HCT116 (cell line): Measurements from ENCODE around the gene KANK2. TPM values are rescaled to one million over a fixed set of nuclear protein-coding genes. Genes with fewer than 3 reads are reported as not detected.
"Not testable (repeated sequence)": the region's sequence is repeated elsewhere in the genome, so short reads cannot be mapped to it uniquely, and the experiment has no call there.

Experiments
- ATAC-seq: fragments of 200-7000 bp; cut with Tn5 transposase; 2 replicates; pipeline ENCODE4 v1.9.1; 2020; ENCODE audit warnings: mild to moderate bottlenecking, moderate library complexity
- BruUV-seq: library from RNA; stranded (reverse); fragments of 400-500 nt; replicated peaks from 2 replicates; lab custom pipeline; 2021; lab: Mats Ljungman, UMichigan
- CTCF ChIA-PET: fragments of 300-600 bp; sonication (Branson Sonifier 250); formaldehyde crosslinking; loops from one replicate; lab custom pipeline; 2021; ENCODE audit warnings: antibody characterized with exemption; lab: Charles Lee
- POLR2A ChIA-PET: fragments of 300-600, 350-600 bp; sonication (Branson Sonifier 250); formaldehyde crosslinking; loops from one replicate; lab custom pipeline; 2021; ENCODE audit warnings: antibody characterized with exemption; lab: Charles Lee
- RAD21 ChIA-PET, 2 experiments: fragments of 300-600 bp; sonication (Branson Sonifier 250); formaldehyde crosslinking; loops; one replicate each; lab custom pipeline; 2023; ENCODE audit warnings: low total read pairs in 2 of 2; ENCODE audit not compliant: uncharacterized antibody in 2 of 2, unreplicated experiment in 2 of 2, low non-redundant PET in 1 of 2; lab: Charles Lee
- DNase-seq: peaks from one replicate; pipeline ENCODE4 v3.0.0-alpha.2; 2010; ENCODE audit warnings: low read depth, low spot score
- H2AFZ ChIP-seq: fragments of 200-600 bp; shearing (Covaris generic), sonication (generic); 2 replicates; pipeline ENCODE4 v1.6.1; 2017; ENCODE audit warnings: low read depth, mixed run types, mixed read lengths, antibody characterized with exemption, low read length; ENCODE audit not compliant: poor library complexity, severe bottlenecking
- H3K27ac ChIP-seq: 2 replicates; pipeline ENCODE4 v1.5.1; 2012; ENCODE audit warnings: low read depth, low read length
- H3K27me3 ChIP-seq: fragments of 200-600 bp; sonication (generic); 2 replicates; pipeline ENCODE4 v1.6.1; 2016; ENCODE audit warnings: mixed run types, low read length, mixed read lengths; ENCODE audit not compliant: insufficient read depth
- H3K36me3 ChIP-seq, 2 experiments: fragments of 200-500 bp in 1 of 2; fragments of 200-600 bp in 1 of 2; sonication (Bioruptor generic) in 1 of 2; sonication (generic) in 1 of 2; 2 replicates each; pipeline versions ENCODE4 v1.5.1 to v1.6.1; 2014 to 2016; ENCODE audit warnings: low read length in 2 of 2, inconsistent platforms in 1 of 2, mixed read lengths in 1 of 2, mixed run types in 1 of 2; ENCODE audit not compliant: insufficient read depth in 2 of 2, control insufficient read depth in 1 of 2
- H3K4me1 ChIP-seq, 2 experiments: fragments of 200-600 bp in 1 of 2; sonication (generic) in 1 of 2; 2 replicates each; pipeline versions ENCODE4 v1.5.1 to v1.6.1; 2012 to 2017; ENCODE audit warnings: low read length in 2 of 2, inconsistent platforms in 1 of 2, mild to moderate bottlenecking in 1 of 2, mixed read lengths in 1 of 2, mixed run types in 1 of 2, moderate library complexity in 1 of 2; ENCODE audit not compliant: insufficient read depth in 2 of 2, control insufficient read depth in 1 of 2
- H3K4me2 ChIP-seq: fragments of 200-600 bp; sonication (generic); 2 replicates; pipeline ENCODE4 v1.6.1; 2017; ENCODE audit warnings: mixed run types, low read length, mixed read lengths
- H3K4me3 ChIP-seq, 2 experiments: fragments of 200-600 bp in 1 of 2; sonication (generic) in 1 of 2; replicated peaks in 1 of 2; 2 replicates each; pipeline ENCODE4 v1.5.1; 2011 to 2016; ENCODE audit warnings: low read length in 2 of 2, control low read depth in 1 of 2, low read depth in 1 of 2, mild to moderate bottlenecking in 1 of 2, mixed read lengths in 1 of 2, mixed run types in 1 of 2
- H3K79me2 ChIP-seq: fragments of 200-600 bp; sonication (generic); 2 replicates; pipeline ENCODE4 v1.6.1; 2017; ENCODE audit warnings: mild to moderate bottlenecking, mixed run types, low read length, moderate library complexity, mixed read lengths; ENCODE audit not compliant: insufficient read depth
- H3K9ac ChIP-seq: fragments of 200-600 bp; sonication (generic); 2 replicates; pipeline ENCODE4 v1.6.1; 2016; ENCODE audit warnings: low read length, mixed read lengths
- H3K9me2 ChIP-seq: fragments of 200-600 bp; sonication (generic), shearing (Covaris generic); 2 replicates; pipeline ENCODE4 v1.6.1; 2017; ENCODE audit warnings: mixed run types, mild to moderate bottlenecking, moderate library complexity; ENCODE audit not compliant: insufficient read depth
- H3K9me3 ChIP-seq, 2 experiments: fragments of 200-500 bp in 1 of 2; fragments of 200-600 bp in 1 of 2; sonication (Bioruptor generic) in 1 of 2; sonication (generic) in 1 of 2; 2 replicates each; pipeline ENCODE4 v1.6.1; 2014 to 2017; ENCODE audit warnings: low read length in 2 of 2, mixed read lengths in 2 of 2, inconsistent platforms in 1 of 2, low read depth in 1 of 2, mild to moderate bottlenecking in 1 of 2, mixed run types in 1 of 2, moderate library complexity in 1 of 2; ENCODE audit not compliant: control insufficient read depth in 1 of 2, insufficient read depth in 1 of 2
- H4K20me1 ChIP-seq: fragments of 200-600 bp; sonication (generic), shearing (Covaris generic); 2 replicates; pipeline ENCODE4 v1.6.1; 2017; ENCODE audit warnings: mixed run types, mild to moderate bottlenecking, moderate library complexity; ENCODE audit not compliant: insufficient read depth
- ELF1 ChIP-seq: IDR thresholded peaks from 2 replicates; pipeline ENCODE4 v1.6.1; 2012; ENCODE audit warnings: low read depth, borderline replicate concordance
- EZH2 ChIP-seq: fragments of 200-600 bp; sonication (generic); IDR thresholded peaks from 2 replicates; pipeline ENCODE4 v1.6.1; 2017; ENCODE audit warnings: antibody characterized with exemption, mixed run types
- EZH2phosphoT487 ChIP-seq: fragments of 200-600 bp; IDR thresholded peaks from 2 replicates; pipeline ENCODE4 v1.6.1; 2018; ENCODE audit warnings: antibody characterized with exemption, borderline replicate concordance
- RAD21 ChIP-seq: IDR thresholded peaks from 2 replicates; pipeline ENCODE4 v1.6.1; 2012; ENCODE audit warnings: low read depth, mild to moderate bottlenecking
- REST ChIP-seq: IDR thresholded peaks from 2 replicates; pipeline ENCODE4 v1.6.1; 2012; ENCODE audit warnings: low read depth
- intact Hi-C: fragments of 100-400 bp; cut with micrococcal nuclease; formaldehyde crosslinking; loops from 2 replicates; pipeline ENCODE4 v1.10.0; 2022
- total RNA-seq: library from RNA; stranded (reverse); gene quantifications from one replicate; pipeline ENCODE4 v1.2.1, GENCODE V29; 2021; ENCODE audit not compliant: unreplicated experiment

Gene KANK2
- total RNA-seq, 1 experiment from 2014 or later: 43.6 TPM

- H3K9ac ChIP-seq: no peak overlapping the region
- ChIA-PET POLR2A (no interaction called here), CTCF (interaction anchor here (0.5 kb wide), 1 partner anchor 13 kb away, joined by 3 read pairs; no protein-coding TSS in a partner anchor), RAD21 (no interaction called here)
- H4K20me1 ChIP-seq: no peaks in the 10 kb centered on the region
- no peak overlapping the region for H3K4me3 ChIP-seq
- no peaks in the 10 kb centered on the region for H3K9me3 ChIP-seq
- H3K79me2 ChIP-seq: no peaks in the 10 kb centered on the region
- H3K9me2 ChIP-seq: no peaks in the 10 kb centered on the region
- H3K27me3 ChIP-seq: no peaks in the 10 kb centered on the region
- H3K36me3 ChIP-seq: peaks cover 0 to 10% of the 10 kb centered on the region in 2 experiments; a peak in 2 of 4 replicates
- ATAC-seq (no peak), DNase-seq (no peak)
- no peak overlapping the region for H3K4me2 ChIP-seq
- intact Hi-C loops: no loop called here
- H2AFZ ChIP-seq: no peak overlapping the region
- no TSS peak for BruUV-seq
- TF ChIP-seq EZH2 (no peak), RAD21 (no peak), ELF1 (no peak), EZH2phosphoT487 (no peak), REST (no peak)
- H3K4me1 ChIP-seq: peaks cover 0 to 3% of the 10 kb centered on the region in 2 experiments; a peak in 1 of 4 replicates
- no peak overlapping the region for H3K27ac ChIP-seq
Observed at GRCh38 chr19:11179716-11180297, 17.5 kb downstream of the KANK2 start.

- ATAC-seq, H3K27me3 ChIP-seq, H3K9me2 ChIP-seq, intact Hi-C loops, H3K27ac ChIP-seq, CTCF ChIA-PET, H3K4me1 ChIP-seq, DNase-seq, H3K9ac ChIP-seq, POLR2A ChIA-PET, RAD21 ChIA-PET, H3K79me2 ChIP-seq, H3K4me2 ChIP-seq, H4K20me1 ChIP-seq, H2AFZ ChIP-seq, H3K4me3 ChIP-seq, H3K9me3 ChIP-seq, BruUV-seq: not testable (repeated sequence)
- H3K36me3 ChIP-seq: peaks cover 0 to 10% of the 10 kb centered on the region in 2 experiments; a peak in 2 of 4 replicates
Observed at GRCh38 chr19:11179145-11179465, 18.2 kb downstream of the KANK2 start.
